ENCODE results near the gene CDH23. TPM values are rescaled to one million over a fixed set of nuclear protein-coding genes. Genes with fewer than 3 reads are reported as not detected.

Gene CDH23
- total RNA-seq, 1 donor: 0.36 TPM

DNA sequence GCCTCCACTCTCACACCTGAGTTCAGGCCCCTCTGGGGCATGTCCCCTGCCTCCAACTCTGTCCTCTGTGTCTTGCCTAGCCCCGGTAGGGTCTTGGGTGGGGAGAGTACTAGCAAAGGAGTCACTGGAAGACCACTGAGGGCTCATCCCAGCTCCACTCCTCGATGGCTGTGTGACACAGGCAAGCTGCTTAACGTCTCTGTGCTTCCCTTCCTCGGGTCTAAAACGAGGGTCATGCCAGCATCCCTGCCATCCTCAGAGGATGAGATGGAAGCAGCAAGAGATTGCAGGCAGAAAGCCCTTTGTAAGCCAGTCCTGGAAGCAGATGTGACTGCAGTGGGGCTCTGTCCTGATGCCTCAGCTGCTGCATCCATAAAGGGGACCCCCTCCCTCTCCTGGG, 338.1 kb downstream of the CDH23 start:
- no peaks in the 10 kb centered on the region for H3K36me3 ChIP-seq (ENCODE audit: insufficient read depth, low read length)
- peaks cover 5% of the 10 kb centered on the region for H3K27me3 ChIP-seq (ENCODE audit: insufficient read depth, low read length)
- H3K79me2 ChIP-seq (ENCODE audit: insufficient read depth, low read length): no peaks in the 10 kb centered on the region
- TF ChIP-seq, protein P1, sequence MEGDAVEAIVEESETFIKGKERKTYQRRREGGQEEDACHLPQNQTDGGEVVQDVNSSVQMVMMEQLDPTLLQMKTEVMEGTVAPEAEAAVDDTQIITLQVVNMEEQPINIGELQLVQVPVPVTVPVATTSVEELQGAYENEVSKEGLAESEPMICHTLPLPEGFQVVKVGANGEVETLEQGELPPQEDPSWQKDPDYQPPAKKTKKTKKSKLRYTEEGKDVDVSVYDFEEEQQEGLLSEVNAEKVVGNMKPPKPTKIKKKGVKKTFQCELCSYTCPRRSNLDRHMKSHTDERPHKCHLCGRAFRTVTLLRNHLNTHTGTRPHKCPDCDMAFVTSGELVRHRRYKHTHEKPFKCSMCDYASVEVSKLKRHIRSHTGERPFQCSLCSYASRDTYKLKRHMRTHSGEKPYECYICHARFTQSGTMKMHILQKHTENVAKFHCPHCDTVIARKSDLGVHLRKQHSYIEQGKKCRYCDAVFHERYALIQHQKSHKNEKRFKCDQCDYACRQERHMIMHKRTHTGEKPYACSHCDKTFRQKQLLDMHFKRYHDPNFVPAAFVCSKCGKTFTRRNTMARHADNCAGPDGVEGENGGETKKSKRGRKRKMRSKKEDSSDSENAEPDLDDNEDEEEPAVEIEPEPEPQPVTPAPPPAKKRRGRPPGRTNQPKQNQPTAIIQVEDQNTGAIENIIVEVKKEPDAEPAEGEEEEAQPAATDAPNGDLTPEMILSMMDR (IDR thresholded peaks at IDR 0.05; ENCODE audit: extremely low read depth, low read depth, low read length): no peak
- no peak for DNase-seq (ENCODE audit: insufficient read length, low spot score, missing footprints)
- H3K9me3 ChIP-seq (ENCODE audit: low read depth, low read length): no peaks in the 10 kb centered on the region
- no peaks in the 10 kb centered on the region for H4K20me1 ChIP-seq (ENCODE audit: insufficient read depth, low read length)
- H3K4me2 ChIP-seq (ENCODE audit: insufficient read depth, low read length): no peak overlapping the region
- H3K4me3 ChIP-seq (ENCODE audit: insufficient read depth, low read length): no peak overlapping the region
- H3K4me1 ChIP-seq (ENCODE audit: insufficient read depth, low read length): no peaks in the 10 kb centered on the region
- H3K27ac ChIP-seq (ENCODE audit: low read depth, low read length): no peak overlapping the region
- no peak overlapping the region for H2AFZ ChIP-seq (ENCODE audit: low read length)

DNA sequence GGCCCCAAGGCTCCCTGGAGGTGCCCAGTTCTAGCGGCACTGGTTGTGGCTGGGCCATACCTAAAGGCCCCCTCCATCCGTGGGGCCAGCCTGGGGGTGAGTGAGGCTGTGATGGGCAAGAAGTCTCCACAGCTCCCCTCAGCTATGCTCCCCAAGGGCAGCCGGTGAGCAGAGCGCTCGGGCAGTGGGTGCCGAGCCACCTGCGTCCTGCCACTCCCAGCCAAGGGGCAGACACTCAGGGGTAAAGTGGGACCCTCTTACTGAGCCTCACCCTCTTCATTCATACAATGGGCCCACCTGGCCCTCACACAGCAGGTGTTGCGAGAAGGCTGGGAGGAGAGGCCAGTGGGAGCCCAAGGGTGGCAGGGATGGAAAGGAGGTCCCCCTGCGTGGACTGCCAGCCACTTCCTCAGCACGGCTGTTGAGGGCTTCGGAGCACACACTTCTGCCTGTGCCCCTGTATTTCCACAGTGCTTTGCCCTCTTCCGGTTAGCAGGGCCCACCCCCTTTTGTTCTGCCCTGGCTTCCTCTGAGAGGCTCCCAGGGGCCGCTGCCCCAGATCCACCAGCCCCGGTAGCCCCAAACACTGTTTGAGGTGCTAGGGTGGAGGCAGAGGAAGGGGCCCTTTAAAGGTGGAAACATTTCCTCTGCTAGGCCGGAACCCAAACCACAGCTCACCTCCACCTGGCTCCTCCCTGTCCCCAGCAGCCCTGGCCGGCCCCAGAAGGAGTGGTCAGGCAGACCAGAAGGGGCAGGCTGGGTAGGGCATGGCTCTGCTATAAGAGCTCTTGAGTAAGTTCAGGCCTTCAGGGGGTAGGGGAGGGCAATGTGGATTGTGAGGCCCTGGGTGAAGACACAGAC, 339.2 kb downstream of the CDH23 start:
- Histone ChIP-seq H2AFZ (ENCODE audit: low read length) (no peak overlapping the region), H3K27me3 (ENCODE audit: insufficient read depth, low read length) (peaks cover 5% of the 10 kb centered on the region), H3K36me3 (ENCODE audit: insufficient read depth, low read length) (no peaks in the 10 kb centered on the region), H3K79me2 (ENCODE audit: insufficient read depth, low read length) (no peaks in the 10 kb centered on the region), H4K20me1 (ENCODE audit: insufficient read depth, low read length) (no peaks in the 10 kb centered on the region), H3K4me1 (ENCODE audit: insufficient read depth, low read length) (no peaks in the 10 kb centered on the region), H3K9me3 (ENCODE audit: low read depth, low read length) (no peaks in the 10 kb centered on the region), H3K4me2 (ENCODE audit: insufficient read depth, low read length) (no peak overlapping the region), H3K4me3 (ENCODE audit: insufficient read depth, low read length) (no peak overlapping the region), H3K27ac (ENCODE audit: low read depth, low read length) (no peak overlapping the region)
- TF ChIP-seq, protein P1 (IDR thresholded peaks at IDR 0.05; ENCODE audit: extremely low read depth, low read depth, low read length): no peak
- DNase-seq (ENCODE audit: insufficient read length, low spot score, missing footprints): no peak

DNA sequence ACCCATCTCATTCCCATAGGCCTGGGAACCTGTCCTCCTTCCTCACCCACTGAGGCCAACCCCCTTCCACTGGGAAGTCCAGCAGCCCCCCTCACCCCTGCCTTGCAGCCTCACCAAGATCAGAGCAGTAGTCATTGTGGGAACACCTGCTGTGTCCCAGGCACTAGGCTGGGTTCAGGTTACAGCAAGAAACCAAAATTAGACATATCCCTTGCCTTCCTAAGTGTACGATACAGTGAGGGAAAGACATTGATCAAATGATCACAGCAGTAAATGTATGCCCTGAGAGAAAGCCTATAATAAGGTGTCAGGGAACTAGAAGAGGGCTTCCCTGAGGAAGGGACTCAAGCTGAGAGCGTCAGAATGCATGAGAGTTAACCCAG, 339.8 kb downstream of the CDH23 start:
- H3K4me2 ChIP-seq (ENCODE audit: insufficient read depth, low read length): no peak overlapping the region
- DNase-seq (ENCODE audit: insufficient read length, low spot score, missing footprints): no peak
- no peaks in the 10 kb centered on the region for H3K79me2 ChIP-seq (ENCODE audit: insufficient read depth, low read length)
- H3K4me3 ChIP-seq (ENCODE audit: insufficient read depth, low read length): no peak overlapping the region
- TF ChIP-seq, protein P1 (IDR thresholded peaks at IDR 0.05; ENCODE audit: extremely low read depth, low read depth, low read length): no peak
- H3K36me3 ChIP-seq (ENCODE audit: insufficient read depth, low read length): no peaks in the 10 kb centered on the region
- H3K27me3 ChIP-seq (ENCODE audit: insufficient read depth, low read length): peaks cover 5% of the 10 kb centered on the region
- H3K9me3 ChIP-seq (ENCODE audit: low read depth, low read length): no peaks in the 10 kb centered on the region
- H4K20me1 ChIP-seq (ENCODE audit: insufficient read depth, low read length): no peaks in the 10 kb centered on the region
- H3K27ac ChIP-seq (ENCODE audit: low read depth, low read length): no peak overlapping the region
- H2AFZ ChIP-seq (ENCODE audit: low read length): no peak overlapping the region
- H3K4me1 ChIP-seq (ENCODE audit: insufficient read depth, low read length): no peaks in the 10 kb centered on the region

DNA sequence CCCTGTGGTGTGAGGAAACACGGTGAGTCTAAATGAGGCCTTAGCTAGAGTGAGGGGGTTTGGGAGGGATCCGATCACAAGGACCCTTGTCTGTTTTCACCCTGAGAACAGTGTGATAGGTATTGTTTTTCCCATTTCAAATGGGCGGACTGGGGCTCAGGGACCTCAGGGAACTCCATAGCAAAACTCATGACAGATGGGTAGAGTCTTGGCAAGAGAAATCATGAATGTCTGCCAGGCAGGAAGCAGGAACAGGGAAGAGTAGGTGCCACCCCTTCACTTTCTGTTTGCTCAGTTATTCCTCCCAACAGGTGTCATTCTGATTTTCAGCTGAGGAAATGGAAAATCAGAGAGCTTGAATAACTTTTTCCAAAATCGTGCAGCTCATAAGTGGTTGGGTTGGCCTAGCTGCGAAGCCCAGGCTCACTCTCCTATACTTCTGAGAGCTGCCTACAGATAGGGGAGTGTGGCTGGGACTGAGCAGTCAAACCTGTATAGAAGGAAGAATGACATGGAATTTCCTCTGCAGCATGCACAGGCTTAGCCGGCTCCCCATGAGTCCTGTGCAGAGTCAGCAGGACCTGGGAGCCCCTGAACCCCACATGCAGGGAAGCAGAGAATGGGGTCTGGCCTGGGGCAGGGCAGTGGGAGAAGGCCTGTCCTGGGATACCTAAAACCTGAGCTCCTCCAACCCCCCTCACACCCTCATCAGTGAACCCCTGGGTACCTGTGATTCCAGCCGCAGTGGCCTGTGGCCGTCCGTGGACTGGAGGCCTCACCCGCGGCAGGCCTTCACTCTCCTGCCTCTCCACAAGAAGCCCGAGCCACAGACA, 340.5 kb downstream of the CDH23 start:
- no peaks in the 10 kb centered on the region for H4K20me1 ChIP-seq (ENCODE audit: insufficient read depth, low read length)
- TF ChIP-seq, protein P1 (IDR thresholded peaks at IDR 0.05; ENCODE audit: extremely low read depth, low read depth, low read length): no peak
- H3K4me3 ChIP-seq (ENCODE audit: insufficient read depth, low read length): no peak overlapping the region
- no peak for DNase-seq (ENCODE audit: insufficient read length, low spot score, missing footprints)
- no peak overlapping the region for H3K4me2 ChIP-seq (ENCODE audit: insufficient read depth, low read length)
- no peaks in the 10 kb centered on the region for H3K9me3 ChIP-seq (ENCODE audit: low read depth, low read length)
- no peaks in the 10 kb centered on the region for H3K36me3 ChIP-seq (ENCODE audit: insufficient read depth, low read length)
- peaks cover 5% of the 10 kb centered on the region for H3K27me3 ChIP-seq (ENCODE audit: insufficient read depth, low read length)
- no peaks in the 10 kb centered on the region for H3K79me2 ChIP-seq (ENCODE audit: insufficient read depth, low read length)
- no peak overlapping the region for H2AFZ ChIP-seq (ENCODE audit: low read length)
- H3K27ac ChIP-seq (ENCODE audit: low read depth, low read length): no peak overlapping the region
- H3K4me1 ChIP-seq (ENCODE audit: insufficient read depth, low read length): no peaks in the 10 kb centered on the region
